HG02571 (cell line): ENCODE results near the gene IGFBP1.
"Not testable (repeated sequence)": the region's sequence is repeated elsewhere in the genome, so short reads cannot be mapped to it uniquely, and the experiment has no call there.

Experiments used
- ATAC-seq: cut with Tn5 transposase; IDR thresholded peaks from one replicate; pipeline ENCODE4 v1.9.1; 2021; ENCODE audit warnings: mild to moderate bottlenecking, moderate library complexity; ENCODE audit not compliant: unreplicated experiment

The IGFBP1 gene

DNA sequence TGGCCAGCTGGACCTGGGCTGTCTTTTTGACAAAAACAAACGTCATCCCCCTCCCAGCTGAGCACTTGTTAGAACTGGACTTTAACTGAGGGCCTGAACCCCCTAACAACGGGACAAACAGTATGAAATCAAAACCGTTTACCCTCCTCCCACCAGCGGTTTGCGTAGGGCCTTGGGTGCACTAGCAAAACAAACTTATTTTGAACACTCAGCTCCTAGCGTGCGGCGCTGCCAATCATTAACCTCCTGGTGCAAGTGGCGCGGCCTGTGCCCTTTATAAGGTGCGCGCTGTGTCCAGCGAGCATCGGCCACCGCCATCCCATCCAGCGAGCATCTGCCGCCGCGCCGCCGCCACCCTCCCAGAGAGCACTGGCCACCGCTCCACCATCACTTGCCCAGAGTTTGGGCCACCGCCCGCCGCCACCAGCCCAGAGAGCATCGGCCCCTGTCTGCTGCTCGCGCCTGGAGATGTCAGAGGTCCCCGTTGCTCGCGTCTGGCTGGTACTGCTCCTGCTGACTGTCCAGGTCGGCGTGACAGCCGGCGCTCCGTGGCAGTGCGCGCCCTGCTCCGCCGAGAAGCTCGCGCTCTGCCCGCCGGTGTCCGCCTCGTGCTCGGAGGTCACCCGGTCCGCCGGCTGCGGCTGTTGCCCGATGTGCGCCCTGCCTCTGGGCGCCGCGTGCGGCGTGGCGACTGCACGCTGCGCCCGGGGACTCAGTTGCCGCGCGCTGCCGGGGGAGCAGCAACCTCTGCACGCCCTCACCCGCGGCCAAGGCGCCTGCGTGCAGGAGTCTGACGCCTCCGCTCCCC lies at the start of gene IGFBP1:
IGFBP1 (plus strand) TSS at position 304 of the 808 bp plus-strand sequence; CDS start at position 469, 165 bp downstream.
- ATAC-seq: no peak

GRCh38 chr7:45838852-45839251 lies 49.4 kb upstream of the IGFBP1 start:
- ATAC-seq: not testable (repeated sequence)

GRCh38 chr7:45841926-45842717 lies 46.2 kb upstream of the IGFBP1 start:
- not testable (repeated sequence) for ATAC-seq

GRCh38 chr7:45846536-45846935 lies 41.8 kb upstream of the IGFBP1 start:
- ATAC-seq: not testable (repeated sequence)

GRCh38 chr7:45848734-45849133 lies 39.6 kb upstream of the IGFBP1 start:
- not testable (repeated sequence) for ATAC-seq

- ATAC-seq: not testable (repeated sequence)
Observed at GRCh38 chr7:45852984-45853383, 35.3 kb upstream of the IGFBP1 start.

- not testable (repeated sequence) for ATAC-seq
Observed at GRCh38 chr7:45853491-45853890, 34.8 kb upstream of the IGFBP1 start.

- not testable (repeated sequence) for ATAC-seq
Observed at GRCh38 chr7:45855680-45856079, 32.6 kb upstream of the IGFBP1 start.

GRCh38 chr7:45856888-45857287 lies 31.4 kb upstream of the IGFBP1 start:
- not testable (repeated sequence) for ATAC-seq

DNA sequence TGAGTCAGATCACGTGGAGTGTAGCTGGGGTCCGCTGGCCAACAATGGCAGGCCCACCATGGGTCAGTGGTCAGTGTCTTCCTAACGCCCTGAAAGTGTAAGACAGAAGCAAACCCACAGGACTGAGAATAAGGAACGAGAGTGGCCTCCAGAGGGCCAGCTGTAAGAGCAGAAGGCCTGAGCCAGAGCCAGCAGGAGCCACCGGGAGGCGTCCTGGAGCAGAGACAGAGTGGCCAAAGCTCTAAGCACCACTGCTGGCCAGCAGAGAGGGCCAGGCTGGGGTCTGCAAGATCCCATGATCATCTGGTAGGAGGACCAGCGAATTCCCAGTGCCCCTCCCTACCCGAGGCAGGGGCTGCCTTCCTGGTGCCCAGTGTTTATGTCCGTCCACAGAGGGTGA lies 24.6 kb upstream of the IGFBP1 start:
- no peak for ATAC-seq

DNA sequence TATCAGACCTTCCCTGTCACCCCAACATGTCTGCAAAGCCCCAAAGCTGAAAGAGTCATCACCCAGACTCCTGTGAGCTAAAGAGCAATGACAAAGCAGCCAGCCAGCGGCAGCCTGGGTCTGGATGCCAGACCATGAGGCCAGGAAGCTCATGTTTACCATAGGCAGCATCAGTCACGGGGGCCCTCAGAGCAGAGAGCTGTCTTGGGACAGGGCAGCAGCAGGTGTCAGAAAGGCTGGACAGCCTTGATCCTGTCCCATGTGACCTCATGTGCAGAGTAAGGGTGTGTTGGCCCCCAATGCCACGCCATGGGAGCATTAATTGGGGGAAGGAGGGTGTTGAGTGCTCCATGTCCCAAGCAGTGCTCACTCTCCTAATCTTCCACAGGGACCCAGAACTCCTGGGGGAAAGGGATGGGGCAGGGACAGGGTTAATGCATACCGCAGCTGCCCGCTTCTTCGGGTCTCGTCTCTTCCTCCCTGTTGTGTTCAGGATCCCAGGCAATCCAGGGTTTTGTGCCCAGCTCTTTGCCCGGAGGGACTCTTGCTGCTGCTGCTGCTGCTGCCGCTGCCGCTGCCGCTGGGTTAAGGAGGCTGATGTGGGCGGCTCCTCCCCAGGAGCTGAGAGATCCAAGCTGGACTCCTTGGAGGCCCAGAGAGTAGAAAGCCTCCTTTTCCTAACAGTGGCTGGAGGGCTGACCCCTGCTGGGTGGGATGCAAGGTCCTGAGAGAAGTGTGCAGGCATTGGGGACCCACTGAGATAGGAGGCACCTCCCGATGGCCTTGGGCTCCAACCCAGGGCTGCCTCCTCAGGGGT lies 22.5 kb upstream of the IGFBP1 start:
- ATAC-seq: no peak

- no peak for ATAC-seq
Observed at GRCh38 chr7:45867471-45867870, 20.8 kb upstream of the IGFBP1 start.

DNA sequence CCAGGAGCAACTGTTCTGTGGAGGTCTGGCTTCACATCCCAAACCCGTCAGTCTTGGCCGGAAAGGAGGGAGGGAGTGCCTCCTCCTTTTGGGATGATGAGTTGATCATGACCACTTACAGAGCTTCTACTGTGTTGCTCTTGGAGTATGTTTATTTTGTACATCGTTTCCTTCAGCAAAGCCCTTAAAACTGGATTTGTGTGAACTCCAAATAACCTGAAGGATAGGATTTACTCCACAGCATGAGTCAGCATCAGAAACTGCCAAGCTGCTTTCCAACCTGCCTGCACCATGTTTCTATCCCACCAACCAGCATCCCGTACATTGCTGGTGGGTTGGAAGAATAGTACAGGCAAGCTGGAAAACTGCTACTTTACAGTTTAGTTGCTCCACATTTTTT lies 18.9 kb upstream of the IGFBP1 start:
- ATAC-seq: no peak

DNA sequence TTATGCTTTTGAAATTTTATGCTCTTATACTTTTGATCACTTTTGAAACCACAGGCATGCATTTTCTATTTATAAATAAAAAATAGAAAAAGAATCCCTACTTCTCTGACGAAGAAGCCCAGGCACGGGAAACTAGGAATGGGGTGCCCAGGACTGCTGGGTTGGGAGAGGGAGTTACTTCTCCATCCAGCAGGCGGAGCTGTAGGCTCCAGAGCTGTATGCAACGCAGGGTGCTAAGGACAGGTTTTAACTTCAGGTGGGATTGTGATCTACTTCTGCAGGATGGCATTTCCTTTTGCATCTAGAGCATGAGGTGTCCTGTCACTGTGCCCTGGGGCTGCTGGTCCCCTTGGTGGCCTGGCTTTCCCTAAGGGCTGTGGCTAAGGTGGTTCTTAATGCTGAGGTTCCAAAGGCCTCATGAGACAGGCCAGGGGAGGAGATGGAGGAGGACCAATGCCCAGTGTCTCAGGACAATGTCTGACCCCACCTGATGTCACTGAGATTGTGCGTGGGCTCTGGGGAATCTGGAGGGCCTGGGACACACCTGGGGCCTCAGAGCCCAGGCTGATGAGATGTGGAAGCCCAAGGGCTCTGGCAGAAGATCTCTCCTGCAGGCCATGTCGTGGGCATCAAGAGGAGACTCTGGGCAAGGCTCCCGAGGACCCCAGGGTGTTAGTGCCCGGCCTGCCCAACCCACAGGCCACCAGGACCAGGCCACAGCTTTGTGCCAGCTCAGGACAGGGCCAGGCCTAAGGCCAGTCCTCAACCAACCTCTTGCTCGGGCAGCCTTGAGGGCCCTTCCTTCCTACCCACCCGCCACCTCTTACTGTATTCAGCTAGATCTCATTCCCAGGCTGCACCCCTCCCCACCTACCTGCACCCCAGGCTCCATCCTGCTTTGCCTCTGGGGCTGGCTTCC lies 15.9 kb upstream of the IGFBP1 start:
- no peak for ATAC-seq

DNA sequence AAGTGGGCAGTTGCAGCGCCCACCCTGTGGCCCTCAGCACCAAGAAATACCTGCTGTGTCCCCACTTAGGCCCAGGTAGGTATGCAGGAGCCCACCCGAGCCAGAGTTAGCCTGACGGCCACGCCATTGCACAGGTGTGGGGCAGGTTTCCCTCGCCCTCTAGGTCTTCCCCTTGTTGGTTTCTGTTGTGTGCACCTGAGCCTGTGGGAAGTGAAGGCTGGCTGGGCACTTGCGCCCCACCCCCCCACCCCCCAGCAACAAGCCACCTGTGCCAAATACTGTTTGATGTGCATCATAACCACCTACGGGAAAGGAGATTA lies 15.3 kb upstream of the IGFBP1 start, which contains the start of gene CCDC201:
CCDC201 (minus strand) TSS at position 48 of the 320 bp plus-strand sequence. CDS start 75 bp downstream, outside the sequence.
- ATAC-seq: no peak

- ATAC-seq: no peak
Observed at GRCh38 chr7:45873355-45873754, 14.9 kb upstream of the IGFBP1 start.

DNA sequence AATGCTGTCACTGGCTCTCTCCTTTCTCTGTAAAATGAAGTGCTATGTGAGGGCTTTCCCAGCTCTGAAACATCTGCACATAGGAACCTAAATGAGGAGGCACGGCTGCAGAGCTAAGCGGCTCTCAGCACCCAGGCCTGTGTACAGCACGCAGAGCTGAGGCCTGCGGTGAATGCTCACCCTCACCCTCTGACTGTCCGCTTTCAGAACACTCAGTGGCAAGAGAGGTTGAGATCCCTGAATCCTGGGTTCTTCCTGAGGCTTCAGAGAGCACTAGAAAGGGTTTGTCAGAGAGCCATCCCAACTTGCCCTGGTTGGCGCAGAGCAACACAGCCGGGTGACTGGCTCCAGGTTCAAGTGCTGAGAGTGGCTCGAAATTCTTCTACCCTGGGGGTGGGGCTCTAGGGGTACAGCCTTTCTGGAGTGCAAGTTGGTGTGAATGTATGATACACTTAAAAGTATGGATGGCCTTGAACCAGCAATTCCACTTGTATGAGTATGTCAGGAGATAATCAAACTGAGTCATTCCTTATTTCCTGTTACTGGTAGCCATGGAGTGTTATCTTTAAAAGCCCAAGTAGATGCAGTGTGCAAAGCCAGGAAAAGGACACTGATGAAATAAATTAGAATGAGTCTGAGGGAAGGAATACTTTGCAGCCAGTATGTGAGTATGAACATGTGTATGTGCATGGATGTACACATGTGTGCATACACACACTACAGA lies 13.7 kb upstream of the IGFBP1 start:
- ATAC-seq: no peak

GRCh38 chr7:45876519-45876918 lies 11.8 kb upstream of the IGFBP1 start:
- ATAC-seq: no peak

GRCh38 chr7:45878457-45879144 lies 9.7 kb upstream of the IGFBP1 start:
- no peak for ATAC-seq
